ENCODE data around the gene ANP32D. TPM values are rescaled to one million over a fixed set of nuclear protein-coding genes. Genes with fewer than 3 reads are reported as not detected.

The ANP32D gene
- total RNA-seq, 4 donors from 2014 or later: not detected

- Histone ChIP-seq H3K27me3 (no peaks in the 10 kb centered on the region), H3K4me1 (no peaks in the 10 kb centered on the region), H3K4me3 (no peak overlapping the region), H3K36me3 (no peaks in the 10 kb centered on the region), H3K27ac (no peak overlapping the region), H3K9me3 (no peaks in the 10 kb centered on the region)
- DNase-seq: no peak
- TF ChIP-seq CTCF (IDR thresholded peaks at IDR 0.05) (no peak), POLR2AphosphoS5 (IDR thresholded peaks at IDR 0.05) (no peak), EP300 (IDR thresholded peaks at IDR 0.05; ENCODE audit: low read depth) (no peak), POLR2A (IDR thresholded peaks at IDR 0.05) (no peak)
- in situ Hi-C loops (cut with MboI; ENCODE audit: low pct_ligation_motif_present in 1 of 4, low pct_unique_long_range_greater_than_20kb in 1 of 4, low sequenced_read_pairs in 3 of 4): no loop called here
- WGBS, 2 donors (ENCODE audit: low coverage in 1 of 2): 78 to 89% methylated on average over 3 of the region's 3 CpGs
- intact Hi-C loops (cut with DNase I; ENCODE audit: low total_unique reads): no loop called here
Observed at GRCh38 chr12:48442179-48442847, 30.0 kb upstream of the ANP32D start.

GRCh38 chr12:48445538-48445937 is 26.8 kb upstream of the ANP32D start:
- Histone ChIP-seq H3K4me1 (no peaks in the 10 kb centered on the region), H3K9me3 (no peaks in the 10 kb centered on the region), H3K27me3 (no peaks in the 10 kb centered on the region), H3K27ac (no peak overlapping the region), H3K4me3 (no peak overlapping the region), H3K36me3 (no peaks in the 10 kb centered on the region)
- intact Hi-C loops (cut with DNase I; ENCODE audit: low total_unique reads): no loop called here
- in situ Hi-C loops (cut with MboI; ENCODE audit: low pct_ligation_motif_present in 1 of 4, low pct_unique_long_range_greater_than_20kb in 1 of 4, low sequenced_read_pairs in 3 of 4): no loop called here
- WGBS, 2 donors (ENCODE audit: low coverage in 1 of 2): 50 to 61% methylated on average over 3 of the region's 3 CpGs
- DNase-seq: no peak
- TF ChIP-seq CTCF (IDR thresholded peaks at IDR 0.05) (no peak), POLR2A (IDR thresholded peaks at IDR 0.05) (no peak)

DNA sequence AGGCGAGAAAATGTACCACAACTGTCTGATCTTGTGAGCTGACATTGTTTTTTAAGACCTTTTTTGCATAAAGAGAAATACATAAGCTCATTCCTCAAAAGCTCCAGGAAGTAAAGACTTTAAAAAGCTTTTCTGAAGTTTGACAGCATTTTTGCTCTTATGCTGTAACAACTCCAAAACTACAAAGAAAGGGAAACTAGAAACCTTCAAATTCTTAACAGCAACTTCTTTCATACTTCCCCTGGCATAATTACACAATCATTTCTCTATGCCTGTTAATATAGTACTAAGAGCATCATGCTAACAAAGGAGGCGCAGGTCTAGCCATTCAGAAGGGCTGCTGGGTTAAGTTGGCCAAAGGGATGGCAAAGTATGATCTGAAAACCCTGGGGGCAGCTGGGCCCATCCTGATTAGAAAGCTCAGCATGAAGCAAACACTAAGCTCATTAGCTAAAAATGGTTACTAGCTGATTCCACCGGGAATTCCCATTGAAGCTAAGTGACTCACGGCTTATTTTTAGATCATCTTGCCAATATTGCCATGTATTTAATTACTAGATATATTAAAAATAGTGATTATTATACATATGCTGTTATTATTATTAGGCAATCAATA is 26.1 kb upstream of the ANP32D start:
- intact Hi-C loops (cut with DNase I; ENCODE audit: low total_unique reads): no loop called here
- H3K27me3 ChIP-seq: no peaks in the 10 kb centered on the region
- H3K27ac ChIP-seq: no peak overlapping the region
- no peaks in the 10 kb centered on the region for H3K4me1 ChIP-seq
- DNase-seq: no peak
- H3K9me3 ChIP-seq: no peaks in the 10 kb centered on the region
- in situ Hi-C loops (cut with MboI; ENCODE audit: low pct_ligation_motif_present in 1 of 4, low pct_unique_long_range_greater_than_20kb in 1 of 4, low sequenced_read_pairs in 3 of 4): no loop called here
- H3K4me3 ChIP-seq: no peak overlapping the region
- TF ChIP-seq POLR2A (IDR thresholded peaks at IDR 0.05): no peak
- TF ChIP-seq CTCF (IDR thresholded peaks at IDR 0.05): no peak
- no peak for TF ChIP-seq EP300 (IDR thresholded peaks at IDR 0.05; ENCODE audit: low read depth)
- no peak for TF ChIP-seq POLR2AphosphoS5 (IDR thresholded peaks at IDR 0.05)
- 60 to 66% methylated on average over 4 of the region's 4 CpGs for WGBS, 2 donors (ENCODE audit: low coverage in 1 of 2)
- no peaks in the 10 kb centered on the region for H3K36me3 ChIP-seq

- intact Hi-C loops (cut with DNase I; ENCODE audit: low total_unique reads): no loop called here
- Histone ChIP-seq H3K27ac (no peak overlapping the region), H3K4me1 (no peaks in the 10 kb centered on the region), H3K9me3 (no peaks in the 10 kb centered on the region), H3K36me3 (no peaks in the 10 kb centered on the region), H3K27me3 (no peaks in the 10 kb centered on the region), H3K4me3 (no peak overlapping the region)
- no peak for DNase-seq
- TF ChIP-seq POLR2A (IDR thresholded peaks at IDR 0.05) (no peak), POLR2AphosphoS5 (IDR thresholded peaks at IDR 0.05) (no peak), EP300 (IDR thresholded peaks at IDR 0.05; ENCODE audit: low read depth) (no peak), CTCF (IDR thresholded peaks at IDR 0.05) (no peak)
- in situ Hi-C loops (cut with MboI; ENCODE audit: low pct_ligation_motif_present in 1 of 4, low pct_unique_long_range_greater_than_20kb in 1 of 4, low sequenced_read_pairs in 3 of 4): no loop called here
- 50 to 61% methylated on average over 1 of the region's 1 CpG for WGBS, 2 donors (ENCODE audit: low coverage in 1 of 2)
Observed at GRCh38 chr12:48447755-48448154, 24.6 kb upstream of the ANP32D start.
